ENCODE results near the gene CREB5.
A peak's percentile ranks its signal among the peaks of the same experiment; 100 is the strongest.

CREB5 gene

DNA sequence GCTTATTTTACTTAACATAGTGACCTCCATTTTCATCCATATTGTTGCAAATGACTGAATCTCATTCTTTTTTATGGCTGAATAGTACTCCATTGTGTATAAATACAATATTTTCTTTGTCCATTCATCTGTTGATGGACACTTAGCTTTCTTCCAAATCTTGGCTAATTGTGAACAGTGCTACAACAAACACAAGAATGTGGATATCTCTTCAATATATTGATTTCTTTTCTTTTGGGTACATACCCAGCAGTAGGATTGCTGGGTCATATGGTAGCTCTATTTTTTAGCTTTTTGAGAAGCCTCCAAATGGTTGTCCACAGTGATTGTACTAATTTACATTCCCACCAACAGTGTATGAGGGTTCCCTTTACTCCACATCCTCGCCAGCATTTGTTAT is 58.0 kb downstream of the CREB5 start:
- no peak for TF ChIP-seq EZH2phosphoT487 (IDR thresholded peaks at IDR 0.05; ENCODE audit: borderline replicate concordance)
- TF ChIP-seq, protein P1, sequence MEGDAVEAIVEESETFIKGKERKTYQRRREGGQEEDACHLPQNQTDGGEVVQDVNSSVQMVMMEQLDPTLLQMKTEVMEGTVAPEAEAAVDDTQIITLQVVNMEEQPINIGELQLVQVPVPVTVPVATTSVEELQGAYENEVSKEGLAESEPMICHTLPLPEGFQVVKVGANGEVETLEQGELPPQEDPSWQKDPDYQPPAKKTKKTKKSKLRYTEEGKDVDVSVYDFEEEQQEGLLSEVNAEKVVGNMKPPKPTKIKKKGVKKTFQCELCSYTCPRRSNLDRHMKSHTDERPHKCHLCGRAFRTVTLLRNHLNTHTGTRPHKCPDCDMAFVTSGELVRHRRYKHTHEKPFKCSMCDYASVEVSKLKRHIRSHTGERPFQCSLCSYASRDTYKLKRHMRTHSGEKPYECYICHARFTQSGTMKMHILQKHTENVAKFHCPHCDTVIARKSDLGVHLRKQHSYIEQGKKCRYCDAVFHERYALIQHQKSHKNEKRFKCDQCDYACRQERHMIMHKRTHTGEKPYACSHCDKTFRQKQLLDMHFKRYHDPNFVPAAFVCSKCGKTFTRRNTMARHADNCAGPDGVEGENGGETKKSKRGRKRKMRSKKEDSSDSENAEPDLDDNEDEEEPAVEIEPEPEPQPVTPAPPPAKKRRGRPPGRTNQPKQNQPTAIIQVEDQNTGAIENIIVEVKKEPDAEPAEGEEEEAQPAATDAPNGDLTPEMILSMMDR (conservative IDR thresholded peaks at IDR 0.05; ENCODE audit: low read length), result no peak
- Histone ChIP-seq H3K9me2 (replicated peaks; ENCODE audit: low read depth, low read length) (no peaks in the 10 kb centered on the region), H3K4me1 (ENCODE audit: insufficient read depth, low read length, poor library complexity, severe bottlenecking) (no peaks in the 10 kb centered on the region), H4K20me1 (ENCODE audit: insufficient read depth, low read length, poor library complexity, severe bottlenecking) (no peaks in the 10 kb centered on the region), H3K27me3 (ENCODE audit: insufficient read depth, low read length, poor library complexity, severe bottlenecking) (no peaks in the 10 kb centered on the region), H3K36me3 (ENCODE audit: insufficient read depth, low read length) (no peaks in the 10 kb centered on the region), H3K9me3 (ENCODE audit: insufficient read depth, low read depth, low read length) (no peaks in the 10 kb centered on the region), H3K79me2 (ENCODE audit: insufficient read depth, low read length) (no peaks in the 10 kb centered on the region), H2AFZ (ENCODE audit: low read length) (no peak overlapping the region), H3F3A (ENCODE audit: low read depth) (no peaks in the 10 kb centered on the region), H3K4me2 (ENCODE audit: low read depth, low read length, poor library complexity, severe bottlenecking) (no peak overlapping the region), H3K9ac (ENCODE audit: low read depth, low read length, poor library complexity, severe bottlenecking) (no peak overlapping the region), H3K4me3 (ENCODE audit: low read length, poor library complexity, severe bottlenecking) (no peak overlapping the region)

DNA sequence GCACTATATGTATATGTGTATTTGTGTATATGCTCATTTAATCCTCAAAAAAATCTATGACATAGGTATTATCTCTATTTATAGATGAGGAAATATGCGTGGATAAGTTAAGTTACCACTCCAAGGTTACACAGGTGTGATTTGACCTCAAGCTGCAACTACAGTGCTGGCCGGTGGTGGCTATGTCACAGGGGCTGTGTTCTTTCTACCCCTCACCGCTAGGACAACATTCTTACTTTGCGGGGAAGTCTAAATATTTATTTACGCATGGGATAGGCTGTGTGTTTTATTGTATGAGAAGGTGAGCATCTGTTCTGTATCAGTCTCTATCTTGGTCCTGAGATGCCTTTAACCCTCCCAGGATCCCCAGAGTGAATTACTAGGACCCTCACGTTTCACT is 60.0 kb downstream of the CREB5 start:
- Histone ChIP-seq H3K27me3 (ENCODE audit: insufficient read depth, low read length, poor library complexity, severe bottlenecking) (no peaks in the 10 kb centered on the region), H3K4me2 (ENCODE audit: low read depth, low read length, poor library complexity, severe bottlenecking) (no peak overlapping the region), H3K9me2 (replicated peaks; ENCODE audit: low read depth, low read length) (no peaks in the 10 kb centered on the region), H3K4me3 (ENCODE audit: low read length, poor library complexity, severe bottlenecking) (no peak overlapping the region), H4K20me1 (ENCODE audit: insufficient read depth, low read length, poor library complexity, severe bottlenecking) (no peaks in the 10 kb centered on the region), H3K79me2 (ENCODE audit: insufficient read depth, low read length) (no peaks in the 10 kb centered on the region), H3K9me3 (ENCODE audit: insufficient read depth, low read depth, low read length) (no peaks in the 10 kb centered on the region), H3K4me1 (ENCODE audit: insufficient read depth, low read length, poor library complexity, severe bottlenecking) (no peaks in the 10 kb centered on the region), H3K36me3 (ENCODE audit: insufficient read depth, low read length) (no peaks in the 10 kb centered on the region), H3K9ac (ENCODE audit: low read depth, low read length, poor library complexity, severe bottlenecking) (no peak overlapping the region), H3F3A (ENCODE audit: low read depth) (no peaks in the 10 kb centered on the region), H2AFZ (ENCODE audit: low read length) (no peak overlapping the region)
- TF ChIP-seq, protein P1 (conservative IDR thresholded peaks at IDR 0.05; ENCODE audit: low read length), result no peak
- no peak for TF ChIP-seq EZH2phosphoT487 (IDR thresholded peaks at IDR 0.05; ENCODE audit: borderline replicate concordance)

DNA sequence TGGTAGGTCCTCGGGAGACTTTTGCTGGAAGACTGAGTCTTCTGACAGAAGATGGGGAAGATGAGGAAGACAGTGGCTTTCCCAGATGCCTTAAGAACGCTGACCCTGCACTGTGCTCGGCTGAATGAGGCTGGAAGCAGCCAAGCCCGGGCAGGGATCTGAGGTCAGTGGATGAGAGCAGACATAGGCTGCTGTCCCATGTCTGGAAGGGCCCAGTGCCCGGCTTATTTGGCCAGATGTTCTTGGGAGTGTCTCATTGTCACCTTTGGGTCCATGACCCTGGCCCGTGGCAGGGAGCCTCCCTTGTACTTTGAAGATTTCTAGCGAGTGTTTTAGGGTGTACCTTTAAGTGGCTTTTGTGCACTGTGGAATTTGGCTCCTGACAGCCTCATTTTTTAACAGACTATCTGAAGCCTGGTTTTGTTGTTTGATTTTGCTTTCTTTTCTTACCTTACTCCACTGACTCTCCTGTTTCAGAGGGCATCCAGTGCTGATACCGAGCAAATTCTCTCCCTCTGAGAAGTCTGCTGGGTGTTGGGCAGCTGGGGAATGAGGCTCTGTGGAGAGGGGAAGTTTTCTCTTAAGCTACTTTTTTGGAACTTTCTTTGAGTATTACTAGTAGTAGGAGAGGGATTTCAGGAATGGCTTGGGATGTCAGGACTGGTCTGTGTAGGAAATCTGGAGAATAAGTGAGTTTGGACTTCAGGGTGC is 61.4 kb downstream of the CREB5 start:
- Histone ChIP-seq H3K79me2 (ENCODE audit: insufficient read depth, low read length) (no peaks in the 10 kb centered on the region), H3K4me2 (ENCODE audit: low read depth, low read length, poor library complexity, severe bottlenecking) (no peak overlapping the region), H3K9ac (ENCODE audit: low read depth, low read length, poor library complexity, severe bottlenecking) (no peak overlapping the region), H2AFZ (ENCODE audit: low read length) (0 out of 2 replicates have a peak overlapping the region, but pooled peaks have one; percentile 2), H3K9me3 (ENCODE audit: insufficient read depth, low read depth, low read length) (no peaks in the 10 kb centered on the region), H3F3A (ENCODE audit: low read depth) (no peaks in the 10 kb centered on the region), H3K36me3 (ENCODE audit: insufficient read depth, low read length) (no peaks in the 10 kb centered on the region), H3K9me2 (replicated peaks; ENCODE audit: low read depth, low read length) (no peaks in the 10 kb centered on the region), H3K4me3 (ENCODE audit: low read length, poor library complexity, severe bottlenecking) (no peak overlapping the region), H4K20me1 (ENCODE audit: insufficient read depth, low read length, poor library complexity, severe bottlenecking) (no peaks in the 10 kb centered on the region), H3K27me3 (ENCODE audit: insufficient read depth, low read length, poor library complexity, severe bottlenecking) (no peaks in the 10 kb centered on the region), H3K4me1 (ENCODE audit: insufficient read depth, low read length, poor library complexity, severe bottlenecking) (peaks cover under 1% of the 10 kb centered on the region)
- no peak for TF ChIP-seq EZH2phosphoT487 (IDR thresholded peaks at IDR 0.05; ENCODE audit: borderline replicate concordance)
- TF ChIP-seq, protein P1 (conservative IDR thresholded peaks at IDR 0.05; ENCODE audit: low read length), result no peak

Data from Loucy (cell line).